CD4-positive, alpha-beta T cell treated with Interleukin-10 for 1 hour (primary cell): ENCODE results near the gene CMTM7.
"Not testable (repeated sequence)": the region's sequence is repeated elsewhere in the genome, so short reads cannot be mapped to it uniquely, and the experiment has no call there.

Experiments used
- DNase-seq: peaks from one replicate; pipeline ENCODE4 v3.0.0-alpha.2; 2020

CMTM7 gene

GRCh38 chr3:32460817-32461496, 69.3 kb downstream of the CMTM7 start:
- not testable (repeated sequence) for DNase-seq

DNA sequence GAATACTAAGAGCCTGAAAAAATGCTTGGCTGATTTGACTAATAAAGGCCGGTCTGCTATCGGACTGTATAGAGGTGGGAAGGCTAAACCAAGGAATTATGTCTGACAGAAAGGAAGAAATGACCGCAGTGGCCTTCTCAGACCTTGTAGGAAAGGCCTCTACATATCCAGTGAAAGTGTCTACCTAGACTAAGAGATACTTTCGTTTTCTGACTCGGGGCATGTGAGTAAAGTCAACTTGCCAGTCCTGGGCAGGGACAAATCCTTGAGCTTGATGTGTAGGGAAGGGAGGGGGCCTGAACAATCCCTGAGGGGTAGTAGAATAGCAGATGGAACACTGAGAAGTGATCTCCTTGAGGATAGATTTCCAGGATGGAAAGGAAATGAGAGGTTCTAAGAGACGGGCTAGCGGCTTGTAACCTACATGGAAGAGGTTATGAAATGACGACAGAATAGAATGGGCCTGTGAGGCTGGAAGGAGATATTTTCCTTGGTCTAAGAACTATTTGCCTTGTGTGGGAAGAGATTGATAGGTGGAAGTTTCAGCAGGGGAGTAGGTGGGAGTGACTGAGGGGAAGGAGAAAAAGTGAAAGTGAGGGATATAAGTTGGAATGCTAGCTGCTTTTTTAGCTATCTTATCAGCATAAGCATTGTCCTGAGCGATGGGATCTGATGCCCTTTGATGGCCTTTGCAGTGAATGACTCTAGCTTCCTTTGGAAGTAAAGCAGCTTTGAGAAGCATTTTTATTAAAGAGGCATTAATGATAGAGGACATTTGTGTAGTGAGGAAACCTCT, 70.7 kb downstream of the CMTM7 start:
- DNase-seq = peak; percentile 64

GRCh38 chr3:32463415-32463814, 71.8 kb downstream of the CMTM7 start:
- not testable (repeated sequence) for DNase-seq

DNA sequence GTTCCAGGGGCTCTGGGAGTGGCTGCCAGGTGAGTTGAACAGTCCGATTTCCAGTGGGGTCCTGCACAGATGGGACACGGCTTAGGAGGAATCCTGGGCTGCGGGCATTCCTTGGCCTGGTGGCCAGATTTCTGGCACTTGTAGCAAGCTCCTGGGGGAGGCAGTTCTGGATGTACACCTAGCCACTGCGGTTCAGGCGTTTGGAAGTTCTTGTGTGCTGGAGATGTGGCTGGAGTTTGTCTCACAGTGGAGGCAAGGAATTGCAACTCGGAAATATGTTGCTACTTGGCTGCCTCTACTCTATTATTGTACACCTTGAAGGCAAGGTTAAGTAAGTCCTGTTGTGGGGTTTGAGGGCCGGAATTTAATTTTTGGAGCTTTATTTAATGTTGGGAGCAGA, 73.1 kb downstream of the CMTM7 start:
- DNase-seq = not testable (repeated sequence)

DNA sequence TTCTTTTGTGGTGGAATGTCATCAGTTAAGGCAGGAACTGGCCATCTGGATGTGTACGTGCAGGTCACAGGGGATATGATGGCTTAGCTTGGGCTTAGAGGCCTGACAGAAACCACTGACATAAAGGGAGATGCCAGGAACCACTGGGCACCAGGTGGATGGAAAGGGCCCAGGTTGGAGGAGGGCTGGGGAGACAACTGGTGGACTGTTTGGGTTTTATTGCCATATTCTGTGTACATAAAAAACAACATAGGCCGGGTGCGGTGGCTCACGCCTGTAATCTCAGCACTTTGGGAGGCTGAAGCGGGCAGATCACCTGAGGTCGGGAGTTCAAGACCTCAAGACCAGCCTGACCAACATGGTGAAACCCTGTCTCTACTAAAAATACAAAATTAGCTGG, 75.2 kb downstream of the CMTM7 start:
- not testable (repeated sequence) for DNase-seq

GRCh38 chr3:32467333-32468070, 75.8 kb downstream of the CMTM7 start:
- DNase-seq = peak; percentile 80

GRCh38 chr3:32469151-32469874, 77.7 kb downstream of the CMTM7 start:
- no peak for DNase-seq

- no peak for DNase-seq
These were observed 78.7 kb downstream of the CMTM7 start for GRCh38 chr3:32470362-32470761.

DNA sequence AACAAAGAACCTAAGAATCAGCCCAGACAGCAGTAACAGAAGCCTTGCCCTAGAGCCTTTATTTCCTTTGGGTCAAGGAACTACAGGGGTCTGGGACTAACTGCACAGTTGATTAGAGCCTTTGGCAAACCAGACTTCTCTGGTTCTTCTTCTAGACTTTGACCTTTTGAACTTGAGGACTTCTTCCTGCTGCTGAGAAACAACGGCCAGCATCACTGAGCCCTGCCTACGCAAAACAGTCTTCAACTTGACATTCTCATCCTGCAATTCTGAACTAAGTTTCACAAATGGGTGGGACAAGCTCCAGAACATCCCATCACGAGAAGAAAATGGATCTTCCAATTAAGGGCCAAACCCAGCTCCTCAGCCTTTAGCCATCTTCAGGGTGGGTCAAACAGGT, 79.6 kb downstream of the CMTM7 start:
- no peak for DNase-seq

DNA sequence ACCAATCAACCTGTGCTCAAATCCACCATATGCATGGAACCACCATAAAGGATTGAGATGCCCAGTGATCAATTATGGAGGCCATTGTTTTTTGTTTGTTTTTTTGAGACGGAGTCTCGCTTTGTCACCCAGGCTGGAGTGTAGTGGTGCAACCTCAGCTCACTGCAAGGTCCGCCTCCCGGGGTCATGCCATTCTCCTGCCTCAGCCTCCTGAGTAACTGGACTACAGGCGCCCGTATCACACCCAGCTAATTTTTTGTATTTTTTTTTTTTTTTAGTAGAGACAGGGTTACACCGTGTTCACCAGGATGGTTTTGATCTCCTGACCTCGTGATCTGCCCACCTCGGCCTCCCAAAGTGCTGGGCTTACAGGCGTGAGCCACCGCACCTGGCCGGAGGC, 80.5 kb downstream of the CMTM7 start:
- DNase-seq = not testable (repeated sequence)

DNA sequence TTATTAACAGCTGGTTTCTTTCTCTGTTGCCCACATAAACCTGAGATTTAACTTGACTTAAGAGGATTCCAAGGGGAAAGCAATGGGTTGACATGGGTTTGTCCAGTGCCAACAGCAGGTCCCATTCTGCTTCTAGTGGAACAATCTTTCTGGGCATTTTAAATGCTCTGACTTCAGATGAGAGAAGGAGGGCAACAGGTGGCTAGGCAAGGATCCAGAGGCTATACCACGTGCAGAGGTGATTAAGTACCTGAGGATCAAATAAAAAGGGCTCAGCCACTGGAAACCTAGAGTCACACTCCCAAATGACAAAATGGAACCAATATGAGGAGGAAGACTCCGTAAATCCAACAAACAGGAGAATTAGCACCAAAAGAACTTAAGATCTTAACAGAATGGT, 82.5 kb downstream of the CMTM7 start:
- no peak for DNase-seq

DNA sequence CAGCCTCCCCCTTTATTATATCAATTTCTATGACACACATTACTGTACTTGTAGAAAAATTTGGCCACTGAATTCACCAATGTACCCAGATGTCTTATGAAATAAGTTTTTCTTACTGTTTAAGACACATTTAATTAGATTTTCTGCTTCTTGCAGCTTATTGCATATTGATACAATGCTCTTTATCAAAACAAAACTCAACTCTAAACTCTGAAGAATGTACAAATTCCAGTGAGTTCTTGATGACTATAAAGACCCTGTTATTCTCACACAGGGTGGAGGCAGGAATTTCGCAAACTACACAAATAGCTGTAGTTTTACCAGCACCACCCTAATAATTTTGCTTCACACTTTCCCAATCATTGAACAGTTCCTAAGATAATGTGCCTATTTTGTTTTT, 89.0 kb downstream of the CMTM7 start:
- DNase-seq = no peak

- no peak for DNase-seq
These were observed 90.4 kb downstream of the CMTM7 start for GRCh38 chr3:32481791-32482631.

GRCh38 chr3:32482693-32483092, 91.0 kb downstream of the CMTM7 start:
- no peak for DNase-seq

DNA sequence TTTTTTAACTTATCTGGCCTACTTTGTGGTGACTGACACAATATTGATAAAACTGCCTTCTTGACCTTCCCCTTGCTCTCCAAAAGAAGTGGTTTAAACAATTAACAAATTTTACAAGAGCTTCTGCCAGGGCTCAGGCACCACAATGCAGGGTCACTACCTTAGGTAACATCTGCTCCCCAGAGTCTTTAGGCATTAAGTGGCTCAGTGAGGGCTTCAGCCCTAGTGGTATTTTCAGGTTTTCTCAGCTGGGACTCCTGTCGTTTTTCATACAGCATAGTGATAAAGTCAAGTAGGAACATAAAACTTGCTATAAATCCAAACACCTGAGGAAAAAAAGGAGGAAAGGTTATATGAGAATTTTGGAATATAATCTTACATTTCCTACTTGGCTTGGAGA, 92.1 kb downstream of the CMTM7 start:
- no peak for DNase-seq

- no peak for DNase-seq
These were observed 92.8 kb downstream of the CMTM7 start for GRCh38 chr3:32484436-32484835.

GRCh38 chr3:32487781-32488473, 96.3 kb downstream of the CMTM7 start:
- no peak for DNase-seq

DNA sequence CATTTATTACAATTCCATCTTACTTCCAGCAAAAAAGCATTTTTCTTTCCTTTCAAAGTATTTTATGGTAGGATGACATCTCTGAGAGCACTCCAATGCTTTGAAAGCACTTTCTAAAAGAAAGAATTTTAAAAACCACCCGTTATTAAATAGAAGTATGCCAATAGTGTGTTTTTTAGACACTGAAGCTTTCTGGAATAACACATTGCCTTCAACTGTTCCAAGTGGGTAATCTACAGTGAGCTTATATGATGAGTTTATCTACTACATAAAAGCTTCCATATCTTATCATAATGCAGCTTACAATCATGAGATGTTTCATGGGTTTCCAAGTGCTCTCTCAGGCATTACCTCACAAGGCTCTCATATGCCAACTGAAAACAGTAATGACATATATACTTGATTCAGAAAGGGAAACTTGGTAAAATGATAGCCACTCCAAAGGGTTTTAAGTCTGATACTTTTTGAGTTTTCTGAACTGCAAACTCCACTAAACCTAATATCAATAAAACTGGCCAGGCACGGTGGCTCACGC, 96.9 kb downstream of the CMTM7 start:
- DNase-seq = no peak

GRCh38 chr3:32492684-32493436, 101.2 kb downstream of the CMTM7 start:
- no peak for DNase-seq
